ENCODE data around the gene PPM1K.
"Not testable (repeated sequence)": the region's sequence is repeated elsewhere in the genome, so short reads cannot be mapped to it uniquely, and the experiment has no call there.

DNA sequence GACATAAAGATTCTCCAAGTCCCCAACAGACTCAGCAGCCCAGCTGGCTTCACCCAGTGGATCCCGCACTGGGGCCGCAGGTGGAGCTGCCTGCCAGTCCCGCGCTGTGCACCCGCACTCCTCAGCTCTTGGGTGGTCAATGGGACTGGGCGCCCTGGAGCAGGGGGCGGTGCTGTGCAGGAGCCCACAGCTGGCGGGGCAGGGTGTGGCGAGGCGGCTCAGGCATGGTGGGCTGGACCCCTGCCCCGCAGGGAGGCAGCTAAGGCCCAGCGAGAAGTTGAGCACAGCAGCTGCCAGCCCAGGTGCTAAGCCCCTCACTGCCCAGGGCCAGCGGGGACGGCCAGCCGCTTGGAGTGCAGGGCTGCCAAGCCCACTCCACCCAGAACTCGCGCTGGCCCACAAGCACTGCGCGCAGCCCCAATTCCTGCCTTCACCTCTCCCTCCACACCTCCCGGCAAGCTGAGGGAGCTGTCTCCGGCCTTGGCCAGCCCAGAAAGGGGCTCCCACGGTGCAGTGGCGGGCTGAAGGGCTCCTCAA lies 28.8 kb upstream of the PPM1K start:
- TF ChIP-seq MYC, POLR2A (IDR thresholded peaks at IDR 0.05; ENCODE audit: low read depth, low read length): not testable (repeated sequence)
- TF ChIP-seq, protein P1, sequence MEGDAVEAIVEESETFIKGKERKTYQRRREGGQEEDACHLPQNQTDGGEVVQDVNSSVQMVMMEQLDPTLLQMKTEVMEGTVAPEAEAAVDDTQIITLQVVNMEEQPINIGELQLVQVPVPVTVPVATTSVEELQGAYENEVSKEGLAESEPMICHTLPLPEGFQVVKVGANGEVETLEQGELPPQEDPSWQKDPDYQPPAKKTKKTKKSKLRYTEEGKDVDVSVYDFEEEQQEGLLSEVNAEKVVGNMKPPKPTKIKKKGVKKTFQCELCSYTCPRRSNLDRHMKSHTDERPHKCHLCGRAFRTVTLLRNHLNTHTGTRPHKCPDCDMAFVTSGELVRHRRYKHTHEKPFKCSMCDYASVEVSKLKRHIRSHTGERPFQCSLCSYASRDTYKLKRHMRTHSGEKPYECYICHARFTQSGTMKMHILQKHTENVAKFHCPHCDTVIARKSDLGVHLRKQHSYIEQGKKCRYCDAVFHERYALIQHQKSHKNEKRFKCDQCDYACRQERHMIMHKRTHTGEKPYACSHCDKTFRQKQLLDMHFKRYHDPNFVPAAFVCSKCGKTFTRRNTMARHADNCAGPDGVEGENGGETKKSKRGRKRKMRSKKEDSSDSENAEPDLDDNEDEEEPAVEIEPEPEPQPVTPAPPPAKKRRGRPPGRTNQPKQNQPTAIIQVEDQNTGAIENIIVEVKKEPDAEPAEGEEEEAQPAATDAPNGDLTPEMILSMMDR (IDR thresholded peaks at IDR 0.05; ENCODE audit: extremely low read depth in 1 of 2, insufficient read depth in 1 of 2, low read depth in 1 of 2, low read length in 2 of 2) = not testable (repeated sequence)
